ENCODE measurements around the gene NR6A1. TPM values are rescaled to one million over a fixed set of nuclear protein-coding genes. Genes with fewer than 3 reads are reported as not detected.

Gene NR6A1
- total RNA-seq, 1 donor from 2014 or later = 0.56 TPM

DNA sequence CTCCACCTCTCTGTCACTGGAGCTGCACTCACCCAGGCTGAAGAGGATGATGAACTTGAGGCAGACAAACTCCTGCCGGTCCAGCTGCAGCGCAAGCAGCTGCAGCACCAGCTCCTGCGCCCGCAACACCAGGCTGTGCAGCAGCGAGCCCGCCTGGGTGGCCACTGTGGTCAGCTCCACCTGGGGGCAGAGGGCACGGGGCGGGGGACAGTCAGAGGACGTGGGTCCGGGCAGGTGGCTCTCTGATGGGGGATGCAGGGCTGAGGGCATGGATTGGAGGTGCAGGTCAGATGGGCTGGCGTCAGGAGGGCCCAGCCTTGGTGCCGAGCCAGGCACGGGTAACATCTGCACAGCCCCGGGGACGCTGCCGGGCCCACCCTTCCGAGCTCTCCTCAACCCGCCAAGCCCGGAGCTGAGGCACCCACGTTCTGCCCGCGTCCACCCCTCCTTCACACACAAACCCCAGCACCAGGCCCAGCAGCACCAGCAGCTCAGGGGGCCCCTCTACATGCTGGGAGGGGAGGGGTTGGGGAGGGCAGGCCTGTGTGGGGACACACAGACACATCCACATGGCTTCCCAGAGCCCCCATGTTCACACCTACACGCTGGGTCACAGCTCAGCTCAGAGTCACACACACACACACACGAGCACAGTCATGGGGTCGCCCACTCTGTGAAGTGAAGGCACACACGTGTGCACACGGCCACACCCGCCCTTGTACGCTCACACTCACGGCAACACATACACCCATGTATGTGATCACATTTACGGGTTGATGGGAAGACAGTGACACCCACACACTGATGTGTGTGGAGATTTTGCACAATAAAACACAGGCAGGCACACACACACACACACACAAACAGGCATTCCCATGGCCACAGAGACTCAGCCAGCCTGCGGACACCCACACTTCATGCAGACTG is 279.8 kb downstream of the NR6A1 start:
- Mint-ChIP-seq H3K9me3 (ENCODE audit: unreplicated experiment) (no peaks in the 10 kb centered on the region), H3K36me3 (ENCODE audit: unreplicated experiment) (no peaks in the 10 kb centered on the region), H3K4me3 (ENCODE audit: unreplicated experiment) (no peak overlapping the region), H3K27me3 (ENCODE audit: unreplicated experiment) (peaks cover 31% of the 10 kb centered on the region), H3K27ac (ENCODE audit: unreplicated experiment) (no peak overlapping the region), H3K4me1 (ENCODE audit: unreplicated experiment) (no peaks in the 10 kb centered on the region)
- TF ChIP-seq CTCF (IDR thresholded peaks at IDR 0.05) = no peak
- DNase-seq (ENCODE audit: extremely low spot score, unreplicated experiment) = no peak

DNA sequence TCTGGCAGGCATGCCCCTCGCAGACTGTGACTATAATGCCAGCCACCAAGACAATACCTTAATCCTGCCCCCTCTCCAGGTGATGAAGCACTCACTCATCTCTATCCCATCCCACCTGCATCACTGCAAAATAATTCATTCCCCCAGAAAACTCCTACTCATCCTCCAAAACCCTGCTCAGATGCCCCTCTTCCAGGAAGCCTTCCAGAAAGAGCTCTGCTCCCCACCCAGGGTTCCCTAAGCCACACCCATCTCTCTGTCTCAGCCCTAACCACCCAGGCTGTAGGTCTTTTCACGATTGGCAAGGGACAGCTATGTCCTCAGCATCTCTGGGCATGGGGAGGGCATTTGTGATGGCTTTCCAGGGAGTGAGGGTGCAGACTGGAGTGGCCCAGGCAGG is 281.1 kb downstream of the NR6A1 start:
- no peak overlapping the region for H3K4me3 Mint-ChIP-seq (ENCODE audit: unreplicated experiment)
- DNase-seq (ENCODE audit: extremely low spot score, unreplicated experiment) = no peak
- no peak for TF ChIP-seq CTCF (IDR thresholded peaks at IDR 0.05)
- no peaks in the 10 kb centered on the region for H3K4me1 Mint-ChIP-seq (ENCODE audit: unreplicated experiment)
- no peaks in the 10 kb centered on the region for H3K9me3 Mint-ChIP-seq (ENCODE audit: unreplicated experiment)
- no peak overlapping the region for H3K27ac Mint-ChIP-seq (ENCODE audit: unreplicated experiment)
- peaks cover 26% of the 10 kb centered on the region for H3K27me3 Mint-ChIP-seq (ENCODE audit: unreplicated experiment)
- no peaks in the 10 kb centered on the region for H3K36me3 Mint-ChIP-seq (ENCODE audit: unreplicated experiment)

DNA sequence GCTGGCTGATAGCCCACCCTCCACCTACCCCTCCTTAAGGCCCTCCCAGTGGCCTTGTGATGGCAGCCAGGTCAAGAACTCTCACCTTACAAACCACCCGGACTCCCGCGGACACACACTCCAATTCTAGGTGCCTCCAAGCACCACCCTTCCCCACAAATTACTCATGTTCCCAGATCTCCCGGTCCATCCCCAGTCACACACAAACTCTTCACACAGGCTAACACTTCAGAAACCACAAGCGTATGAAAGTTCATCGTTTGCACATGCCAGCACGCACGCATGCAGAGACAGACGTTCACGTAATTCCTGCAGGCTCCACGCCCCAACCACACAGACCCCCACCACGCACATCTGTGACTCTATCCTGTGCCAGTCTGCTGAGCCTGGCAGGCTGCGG is 281.9 kb downstream of the NR6A1 start:
- H3K36me3 Mint-ChIP-seq (ENCODE audit: unreplicated experiment) = no peaks in the 10 kb centered on the region
- no peak overlapping the region for H3K4me3 Mint-ChIP-seq (ENCODE audit: unreplicated experiment)
- no peak for TF ChIP-seq CTCF (IDR thresholded peaks at IDR 0.05)
- H3K27me3 Mint-ChIP-seq (ENCODE audit: unreplicated experiment) = peaks cover 23% of the 10 kb centered on the region
- no peak for DNase-seq (ENCODE audit: extremely low spot score, unreplicated experiment)
- H3K9me3 Mint-ChIP-seq (ENCODE audit: unreplicated experiment) = no peaks in the 10 kb centered on the region
- no peaks in the 10 kb centered on the region for H3K4me1 Mint-ChIP-seq (ENCODE audit: unreplicated experiment)
- no peak overlapping the region for H3K27ac Mint-ChIP-seq (ENCODE audit: unreplicated experiment)

DNA sequence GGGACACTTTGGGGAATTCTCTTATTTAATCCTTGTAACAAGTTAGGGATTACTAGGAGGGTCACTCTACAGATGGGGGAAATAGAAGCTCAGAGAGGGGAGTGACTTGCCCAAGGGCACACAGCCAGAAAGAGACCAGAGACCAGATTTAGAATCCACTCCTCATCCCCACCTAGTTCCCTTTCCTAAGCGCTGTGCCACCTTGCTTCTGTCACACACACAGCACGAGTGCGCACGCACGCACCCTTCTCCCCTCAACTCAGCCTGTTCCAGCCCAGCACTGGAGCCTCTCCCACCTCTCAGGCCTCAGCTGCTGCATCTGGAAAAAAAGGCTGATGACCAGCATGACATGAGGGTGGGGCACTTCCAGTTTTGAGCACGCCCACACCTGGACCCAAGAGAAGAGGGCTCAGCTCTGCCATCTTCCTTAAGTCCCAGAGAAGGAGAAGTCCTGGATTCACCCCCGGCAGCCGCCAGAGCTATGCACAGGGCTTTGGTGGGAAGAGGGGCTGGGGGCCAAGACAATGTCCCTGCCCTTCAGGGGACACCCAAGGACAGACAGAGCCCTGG is 282.4 kb downstream of the NR6A1 start:
- TF ChIP-seq CTCF (IDR thresholded peaks at IDR 0.05) = no peak
- Mint-ChIP-seq H3K9me3 (ENCODE audit: unreplicated experiment) (no peaks in the 10 kb centered on the region), H3K27ac (ENCODE audit: unreplicated experiment) (no peak overlapping the region), H3K4me1 (ENCODE audit: unreplicated experiment) (no peaks in the 10 kb centered on the region), H3K27me3 (ENCODE audit: unreplicated experiment) (peaks cover 19% of the 10 kb centered on the region), H3K36me3 (ENCODE audit: unreplicated experiment) (no peaks in the 10 kb centered on the region), H3K4me3 (ENCODE audit: unreplicated experiment) (no peak overlapping the region)
- DNase-seq (ENCODE audit: extremely low spot score, unreplicated experiment) = no peak
